Coronary artery (tissue), 2 donors: Measurements from ENCODE around the gene MCC.

ENCODE experiments used
- DNase-seq: peaks from one replicate; pipeline ENCODE4 v3.0.0-alpha.2; 2017; ENCODE audit warnings: low spot score
- H3K27ac ChIP-seq, 2 donors: fragments of 200-600 bp; sonication (generic); one replicate each; pipeline ENCODE4 v1.5.1; 2016 to 2019
- H3K4me3 ChIP-seq: fragments of 200-600 bp; sonication (generic); 2 replicates; pipeline ENCODE4 v1.5.1; 2016; ENCODE audit warnings: mild to moderate bottlenecking, moderate library complexity
- TF ChIP-seq, protein P1 (sequence below): fragments of 200-600 bp; sonication (generic); IDR thresholded peaks from one replicate; pipeline ENCODE4 v1.5.1; 2019; ENCODE audit warnings: antibody characterized with exemption

MCC gene

DNA sequence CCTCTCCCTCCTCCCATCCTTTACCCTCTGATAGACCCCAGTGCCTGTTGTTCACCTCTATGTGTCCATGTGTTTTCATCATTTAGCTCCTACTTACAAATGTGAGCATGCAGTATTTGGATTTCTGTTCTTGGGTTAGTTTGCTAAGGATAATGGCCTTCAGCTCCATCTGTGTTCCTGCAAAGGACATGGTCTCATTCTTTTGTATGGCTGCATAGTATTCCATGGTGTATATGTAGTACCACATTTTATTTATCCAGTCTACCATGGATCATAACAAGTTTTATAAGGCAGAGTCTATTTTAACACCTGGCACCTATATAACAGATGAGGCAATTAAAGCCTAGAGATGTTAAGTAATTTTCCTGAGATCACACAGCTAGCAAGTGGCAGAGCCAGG, 32.6 kb upstream of the MCC start:
- Histone ChIP-seq H3K4me3 (no peak overlapping the region), H3K27ac (no peak overlapping the region)
- no peak for DNase-seq
- TF ChIP-seq, protein P1, sequence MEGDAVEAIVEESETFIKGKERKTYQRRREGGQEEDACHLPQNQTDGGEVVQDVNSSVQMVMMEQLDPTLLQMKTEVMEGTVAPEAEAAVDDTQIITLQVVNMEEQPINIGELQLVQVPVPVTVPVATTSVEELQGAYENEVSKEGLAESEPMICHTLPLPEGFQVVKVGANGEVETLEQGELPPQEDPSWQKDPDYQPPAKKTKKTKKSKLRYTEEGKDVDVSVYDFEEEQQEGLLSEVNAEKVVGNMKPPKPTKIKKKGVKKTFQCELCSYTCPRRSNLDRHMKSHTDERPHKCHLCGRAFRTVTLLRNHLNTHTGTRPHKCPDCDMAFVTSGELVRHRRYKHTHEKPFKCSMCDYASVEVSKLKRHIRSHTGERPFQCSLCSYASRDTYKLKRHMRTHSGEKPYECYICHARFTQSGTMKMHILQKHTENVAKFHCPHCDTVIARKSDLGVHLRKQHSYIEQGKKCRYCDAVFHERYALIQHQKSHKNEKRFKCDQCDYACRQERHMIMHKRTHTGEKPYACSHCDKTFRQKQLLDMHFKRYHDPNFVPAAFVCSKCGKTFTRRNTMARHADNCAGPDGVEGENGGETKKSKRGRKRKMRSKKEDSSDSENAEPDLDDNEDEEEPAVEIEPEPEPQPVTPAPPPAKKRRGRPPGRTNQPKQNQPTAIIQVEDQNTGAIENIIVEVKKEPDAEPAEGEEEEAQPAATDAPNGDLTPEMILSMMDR: no peak

DNA sequence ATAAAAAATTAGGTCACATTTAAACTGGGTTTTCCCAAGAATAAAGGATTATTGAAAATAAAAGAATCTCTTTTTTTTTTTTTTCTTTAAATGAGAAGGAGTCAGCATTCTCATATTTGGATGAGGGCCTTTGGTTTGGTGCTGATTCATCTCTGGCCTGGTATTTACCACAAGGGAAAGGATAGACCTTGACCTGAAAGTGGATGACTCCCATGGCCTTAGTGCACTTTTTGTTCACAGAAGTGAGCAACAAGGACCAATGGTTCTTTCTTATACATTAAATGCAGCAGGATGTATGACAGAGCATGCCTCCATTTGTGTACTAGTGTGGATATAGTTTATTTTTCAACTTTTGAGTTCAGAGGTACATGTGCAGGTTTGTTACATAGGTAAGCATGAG, 32.2 kb upstream of the MCC start:
- Histone ChIP-seq H3K27ac (no peak overlapping the region), H3K4me3 (no peak overlapping the region)
- TF ChIP-seq, protein P1: no peak
- no peak for DNase-seq

DNA sequence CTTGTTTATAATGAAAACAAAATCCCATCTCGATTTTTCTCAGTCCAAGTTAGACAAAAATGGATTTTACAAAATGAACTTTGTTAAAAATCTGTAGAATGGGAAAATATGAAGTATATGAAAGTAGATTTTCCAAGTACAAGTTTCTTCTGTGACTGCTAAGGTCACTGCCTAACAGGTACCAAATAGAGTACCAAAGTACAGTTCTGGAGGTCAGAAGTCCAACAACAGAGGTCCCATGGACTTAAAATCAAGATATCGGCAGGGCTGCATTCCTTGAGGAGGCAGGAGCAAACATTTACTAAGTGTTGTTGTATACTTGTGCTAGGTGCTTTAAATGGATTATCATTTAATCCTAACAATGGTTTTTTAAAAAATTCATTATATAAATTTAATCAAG, 31.2 kb upstream of the MCC start:
- Histone ChIP-seq H3K4me3 (no peak overlapping the region), H3K27ac (no peak overlapping the region)
- TF ChIP-seq, protein P1: no peak
- DNase-seq: no peak

DNA sequence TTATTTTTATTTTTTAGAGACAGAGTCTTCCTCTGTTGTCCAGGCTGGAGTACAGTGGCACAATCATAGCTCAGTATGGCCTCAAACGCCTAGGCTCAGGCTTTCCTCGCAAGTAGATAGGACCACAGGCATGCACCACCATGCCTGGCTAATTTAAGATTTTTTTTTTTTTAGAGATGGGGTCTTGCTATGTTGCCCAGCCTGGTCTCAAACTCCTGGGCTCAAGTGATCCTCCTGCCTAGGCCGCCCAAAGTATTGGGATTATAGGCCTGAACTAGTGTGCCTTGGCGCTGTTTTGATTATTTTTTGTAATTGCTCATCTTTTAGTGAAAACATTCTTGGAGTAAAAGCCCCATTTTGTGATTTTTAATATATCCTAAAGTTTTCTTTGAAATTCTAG, 30.6 kb upstream of the MCC start:
- H3K4me3 ChIP-seq: no peak overlapping the region
- DNase-seq: no peak
- TF ChIP-seq, protein P1: no peak
- no peak overlapping the region for H3K27ac ChIP-seq

DNA sequence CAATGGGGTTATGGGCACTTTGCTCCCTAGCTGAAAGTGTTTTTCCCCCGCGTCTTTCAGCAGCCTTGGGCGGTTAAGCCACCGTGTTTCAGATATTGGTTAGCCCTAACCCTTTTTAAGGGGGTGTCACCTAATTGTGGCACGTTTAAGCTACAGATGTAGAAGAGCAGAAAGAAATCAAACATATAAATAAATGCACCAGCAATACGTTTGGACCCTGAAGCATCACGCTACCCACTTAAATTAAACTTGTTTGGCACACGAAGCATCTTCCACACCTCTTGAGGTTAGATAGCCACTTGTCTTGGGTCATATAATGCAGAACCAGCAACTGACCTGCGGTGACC, 26.0 kb upstream of the MCC start:
- TF ChIP-seq, protein P1: no peak
- DNase-seq: no peak
- Histone ChIP-seq H3K27ac (peak overlapping the region; percentile 98 to 99), H3K4me3 (peak overlapping the region; percentile 90)

DNA sequence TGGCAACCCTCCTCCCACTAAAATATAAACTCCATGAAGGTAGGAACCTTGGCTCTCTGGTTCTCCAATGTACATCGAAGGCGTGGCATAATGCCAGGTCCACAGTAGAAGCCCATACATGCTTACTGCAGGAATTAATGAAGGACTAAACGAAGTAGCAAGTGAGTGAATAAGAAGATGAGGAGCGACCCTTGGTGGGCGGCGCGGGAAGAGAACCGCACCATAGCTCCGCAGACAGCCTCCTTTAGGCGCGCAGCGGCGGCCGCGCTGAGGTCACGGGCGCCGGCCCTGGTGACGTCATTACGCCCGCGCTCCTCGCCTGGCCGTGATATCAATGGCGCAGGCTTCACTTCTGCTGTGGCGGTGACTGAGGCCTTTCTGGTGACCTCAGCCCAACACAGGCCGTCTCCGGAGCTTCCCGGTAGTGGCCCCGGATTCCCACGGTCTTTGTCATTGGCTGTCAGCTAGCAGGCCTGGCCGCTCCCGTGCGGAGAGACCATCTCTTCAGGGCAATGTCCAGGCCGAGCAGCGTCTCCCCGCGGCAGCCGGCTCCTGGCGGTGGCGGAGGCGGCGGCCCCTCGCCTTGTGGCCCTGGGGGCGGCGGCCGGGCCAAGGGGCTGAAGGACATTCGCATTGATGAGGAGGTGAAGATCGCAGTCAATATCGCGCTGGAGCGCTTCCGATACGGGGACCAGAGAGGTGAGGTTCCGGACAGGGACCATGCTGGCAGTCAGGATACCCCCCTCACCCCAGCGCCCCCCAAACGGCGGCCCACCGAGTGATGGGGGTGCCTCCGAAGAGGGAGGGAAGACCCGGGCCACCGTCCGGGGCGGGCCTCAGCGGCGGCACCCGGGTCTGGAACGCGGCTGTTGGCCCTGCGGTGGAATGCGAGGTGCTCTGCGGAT, 25.4 kb upstream of the MCC start, which contains the start of gene YTHDC2:
Gene YTHDC2, plus strand, starts transcription at position 311 of the 905 bp plus-strand sequence. Its CDS starts 202 bp downstream, at position 513.
- peak within 1 kb of the TSS; percentile 98 to 99 for H3K27ac ChIP-seq
- TF ChIP-seq, protein P1: no peak
- peak; percentile 93 for DNase-seq
- peak within 1 kb of the TSS; percentile 90 for H3K4me3 ChIP-seq

DNA sequence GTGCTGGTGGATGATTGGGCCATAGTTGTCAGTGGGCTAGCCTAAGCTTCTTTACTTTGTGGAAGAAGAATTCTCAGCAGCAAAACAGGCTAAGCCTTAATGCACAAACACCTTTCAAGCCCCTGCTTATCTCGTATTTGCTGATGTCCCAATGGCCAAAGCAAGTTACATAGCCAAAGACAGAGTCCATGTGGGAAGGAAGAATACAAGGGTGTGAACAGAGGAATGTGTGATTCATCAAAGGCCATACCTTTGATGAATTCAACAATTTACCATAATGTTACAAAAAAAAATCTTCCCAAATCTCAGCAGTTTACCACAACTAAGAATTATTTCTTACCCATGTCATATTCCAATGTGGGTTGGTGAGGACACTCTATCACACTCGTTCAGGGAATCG, 24.1 kb upstream of the MCC start:
- TF ChIP-seq, protein P1: no peak
- Histone ChIP-seq H3K27ac (no peak overlapping the region), H3K4me3 (no peak overlapping the region)
- no peak for DNase-seq
